ENCODE measurements around the gene RABGAP1L. TPM values are rescaled to one million over a fixed set of nuclear protein-coding genes. Genes with fewer than 3 reads are reported as not detected.

RABGAP1L gene
- total RNA-seq, 1 donor from 2014 or later: 83.9 TPM

GRCh38 chr1:174998569-174999215, 839.4 kb downstream of the RABGAP1L start:
- Histone ChIP-seq H3K9me3 (no peaks in the 10 kb centered on the region), H3K4me3 (peak overlapping the region; percentile 92), H3K27me3 (ENCODE audit: low read depth) (no peaks in the 10 kb centered on the region), H3K36me3 (no peaks in the 10 kb centered on the region), H3K4me1 (peaks cover 36% of the 10 kb centered on the region), H3K27ac (peak overlapping the region; percentile 99)
- ATAC-seq (peak; percentile 44 to 56), DNase-seq (no peak)
- intact Hi-C loops (cut with DNase I): loop anchor here (10.0 kb wide), 1 partner anchor 224 kb away; no protein-coding TSS in a partner anchor
- TF ChIP-seq CTCF (IDR thresholded peaks at IDR 0.05): peak; percentile 84

- Histone ChIP-seq H3K4me3 (peak overlapping the region; percentile 92), H3K4me1 (peaks cover 36% of the 10 kb centered on the region), H3K27ac (peak overlapping the region; percentile 99), H3K27me3 (ENCODE audit: low read depth) (no peaks in the 10 kb centered on the region), H3K9me3 (no peaks in the 10 kb centered on the region), H3K36me3 (no peaks in the 10 kb centered on the region)
- intact Hi-C loops (cut with DNase I): loop anchor here (10.0 kb wide), 1 partner anchor 225 kb away; no protein-coding TSS in a partner anchor
- DNase-seq: peak; percentile 98
- TF ChIP-seq CTCF (IDR thresholded peaks at IDR 0.05): no peak
- peak; percentile 93 to 96 for ATAC-seq
Observed at GRCh38 chr1:174999216-174999935, 840.1 kb downstream of the RABGAP1L start.

GRCh38 chr1:174999936-175000696, 840.8 kb downstream of the RABGAP1L start, which contains the start of gene CACYBP:
CACYBP (plus strand) TSS chr1:174999947; CDS start chr1:175000181, 234 bp downstream.
- DNase-seq (no peak), ATAC-seq (peak in 1 of 2 donors; percentile 34)
- Histone ChIP-seq H3K27ac (peak within 1 kb of the TSS; percentile 99), H3K4me3 (peak within 1 kb of the TSS; percentile 92), H3K36me3 (peaks cover 6% of the 10 kb centered on the region), H3K4me1 (peaks cover 36% of the 10 kb centered on the region), H3K9me3 (no peaks in the 10 kb centered on the region), H3K27me3 (ENCODE audit: low read depth) (no peaks in the 10 kb centered on the region)
- intact Hi-C loops (cut with DNase I): loop anchor here (10.0 kb wide), 1 partner anchor 225 kb away; no protein-coding TSS in a partner anchor
- TF ChIP-seq CTCF (IDR thresholded peaks at IDR 0.05): no peak

- H3K27me3 ChIP-seq (ENCODE audit: low read depth): no peaks in the 10 kb centered on the region
- intact Hi-C loops (cut with DNase I): no loop called here
- no peak for TF ChIP-seq CTCF (IDR thresholded peaks at IDR 0.05)
- H3K4me1 ChIP-seq: peaks cover 36% of the 10 kb centered on the region
- peak overlapping the region; percentile 92 for H3K4me3 ChIP-seq
- H3K27ac ChIP-seq: peak overlapping the region; percentile 99
- ATAC-seq (no peak), DNase-seq (no peak)
- H3K9me3 ChIP-seq: no peaks in the 10 kb centered on the region
- peaks cover 12% of the 10 kb centered on the region for H3K36me3 ChIP-seq
Observed at GRCh38 chr1:175000697-175001187, 841.4 kb downstream of the RABGAP1L start.

- Histone ChIP-seq H3K4me1 (peaks cover 34% of the 10 kb centered on the region), H3K36me3 (peaks cover 35% of the 10 kb centered on the region), H3K9me3 (no peaks in the 10 kb centered on the region), H3K27ac (no peak overlapping the region), H3K4me3 (no peak overlapping the region), H3K27me3 (ENCODE audit: low read depth) (no peaks in the 10 kb centered on the region)
- TF ChIP-seq CTCF (IDR thresholded peaks at IDR 0.05): no peak
- no peak for ATAC-seq
- intact Hi-C loops (cut with DNase I): no loop called here
- DNase-seq: no peak
Observed at GRCh38 chr1:175002910-175003517, 843.7 kb downstream of the RABGAP1L start.
